SK-N-SH (cell line): ENCODE data around the gene CALCR. TPM values are rescaled to one million over a fixed set of nuclear protein-coding genes. Genes with fewer than 3 reads are reported as not detected.
A peak's percentile ranks its signal among the peaks of the same experiment; 100 is the strongest.

ENCODE experiments used
- CTCF ChIA-PET: fragments of 300-600, 350-600 bp; formaldehyde crosslinking; extraction: SDS; loops from one replicate; lab custom pipeline; 2021; lab: Yijun Ruan, JAX
- POLR2A ChIA-PET: fragments of 350-600 bp; sonication (Branson Sonifier 250); formaldehyde crosslinking; extraction: SDS; loops from one replicate; lab custom pipeline; 2020; ENCODE audit warnings: antibody characterized with exemption, inconsistent platforms; lab: Yijun Ruan, JAX
- DNase-seq: peaks from one replicate; pipeline ENCODE4 v3.0.0; 2012
- H2AFZ ChIP-seq: fragments of 200-600 bp; sonication (generic); 2 replicates; pipeline ENCODE4 v1.8.1; 2016; ENCODE audit warnings: antibody characterized with exemption, mild to moderate bottlenecking, low read depth
- H3F3A ChIP-seq: fragments of 200-600 bp; sonication (generic); replicated peaks from 2 replicates; pipeline ENCODE3; 2016; ENCODE audit warnings: antibody characterized with exemption, mild to moderate bottlenecking; ENCODE audit not compliant: insufficient read depth
- H3K27ac ChIP-seq, 2 experiments: fragments of 200-500 bp in 1 of 2; fragments of 200-600 bp in 1 of 2; sonication (Bioruptor generic) in 1 of 2; sonication (generic), shearing (Covaris generic) in 1 of 2; 2 replicates each; pipeline versions ENCODE4 v1.5.1 to v1.6.1; 2014 to 2016; ENCODE audit warnings: low read depth in 2 of 2, inconsistent platforms in 1 of 2, low read length in 1 of 2, mild to moderate bottlenecking in 1 of 2, mixed read lengths in 1 of 2
- H3K27me3 ChIP-seq: fragments of 200-600 bp; sonication (generic), shearing (Covaris generic); 2 replicates; pipeline ENCODE4 v1.6.1; 2016; ENCODE audit warnings: mixed run types; ENCODE audit not compliant: insufficient read depth
- H3K36me3 ChIP-seq, 2 experiments: fragments of 200-500 bp in 1 of 2; fragments of 200-600 bp in 1 of 2; sonication (Bioruptor generic) in 1 of 2; sonication (generic) in 1 of 2; replicated peaks in 1 of 2; 2 replicates each; pipeline versions ENCODE3 to v1.5.1; 2014 to 2016; ENCODE audit warnings: low read length in 1 of 2, mild to moderate bottlenecking in 1 of 2; ENCODE audit not compliant: insufficient read depth in 2 of 2, control insufficient read depth in 1 of 2
- H3K4me1 ChIP-seq, 2 experiments: fragments of 200-500 bp in 1 of 2; fragments of 200-600 bp in 1 of 2; sonication (Bioruptor generic) in 1 of 2; sonication (generic), shearing (Covaris generic) in 1 of 2; 2 replicates each; pipeline versions ENCODE4 v1.5.1 to v1.6.1; 2014 to 2016; ENCODE audit warnings: low read depth in 1 of 2, low read length in 1 of 2, mixed run types in 1 of 2; ENCODE audit not compliant: insufficient read depth in 2 of 2, control insufficient read depth in 1 of 2
- H3K4me2 ChIP-seq: fragments of 200-600 bp; sonication (generic), shearing (Covaris generic); 2 replicates; pipeline ENCODE4 v1.6.1; 2017; ENCODE audit warnings: mixed run types
- H3K4me3 ChIP-seq, 2 experiments: fragments of 200-500 bp in 1 of 2; fragments of 200-600 bp in 1 of 2; sonication (Bioruptor generic) in 1 of 2; sonication (generic), shearing (Covaris generic) in 1 of 2; 2 replicates each; pipeline versions ENCODE4 v1.5.1 to v1.8.1; 2014 to 2016; ENCODE audit warnings: low read depth in 2 of 2, inconsistent platforms in 1 of 2, low read length in 1 of 2, mild to moderate bottlenecking in 1 of 2, mixed read lengths in 1 of 2, moderate library complexity in 1 of 2
- H3K79me2 ChIP-seq: fragments of 200-600 bp; sonication (generic); 2 replicates; pipeline ENCODE4 v1.8.1; 2017; ENCODE audit warnings: mild to moderate bottlenecking; ENCODE audit not compliant: insufficient read depth
- H3K9ac ChIP-seq: fragments of 200-600 bp; sonication (generic); 2 replicates; pipeline ENCODE4 v1.6.1; 2017; ENCODE audit warnings: mixed run types
- H3K9me2 ChIP-seq: fragments of 200-600 bp; sonication (generic); 2 replicates; pipeline ENCODE4 v1.6.1; 2017; ENCODE audit warnings: mixed run types
- H3K9me3 ChIP-seq: fragments of 200-600 bp; sonication (generic); 2 replicates; pipeline ENCODE4 v1.6.1; 2017; ENCODE audit warnings: mixed run types, mild to moderate bottlenecking, moderate library complexity
- H4K20me1 ChIP-seq: fragments of 200-600 bp; sonication (generic); 2 replicates; pipeline ENCODE4 v1.6.1; 2017; ENCODE audit warnings: mild to moderate bottlenecking, mixed run types; ENCODE audit not compliant: insufficient read depth
- CHD2 ChIP-seq: fragments of 150-350 bp; IDR thresholded peaks from 2 replicates; pipeline ENCODE4 v1.6.1; 2018; ENCODE audit warnings: low read length; ENCODE audit not compliant: partially characterized antibody
- CTCF ChIP-seq: fragments of 200-600 bp; sonication (generic); IDR thresholded peaks from 2 replicates; pipeline ENCODE4 v1.6.1; 2017; ENCODE audit warnings: antibody characterized with exemption, mild to moderate bottlenecking, moderate library complexity
- ELF1 ChIP-seq: IDR thresholded peaks from 2 replicates; pipeline ENCODE4 v1.4.0; 2012
- EP300 ChIP-seq, 2 experiments: IDR thresholded peaks; 2 replicates each; pipeline versions ENCODE4 v1.4.0 to v1.6.1; 2012; ENCODE audit warnings: borderline replicate concordance in 1 of 2, low read depth in 1 of 2, low read length in 1 of 2
- FOSL2 ChIP-seq: IDR thresholded peaks from 2 replicates; pipeline ENCODE4 v1.4.0; 2012; ENCODE audit warnings: low read depth, mild to moderate bottlenecking, moderate library complexity, borderline replicate concordance
- FOXM1 ChIP-seq: IDR thresholded peaks from 2 replicates; pipeline ENCODE4 v1.4.0; 2012; ENCODE audit warnings: low read depth, mild to moderate bottlenecking
- GABPA ChIP-seq: IDR thresholded peaks from 2 replicates; pipeline ENCODE4 v1.4.0; 2012; ENCODE audit warnings: low read depth, mild to moderate bottlenecking
- GATA2 ChIP-seq: sonication (generic); formaldehyde crosslinking; IDR thresholded peaks from 2 replicates; pipeline ENCODE4 v1.5.0; 2020; ENCODE audit warnings: mild to moderate bottlenecking, missing genetic modification reagents
- MEF2A ChIP-seq: IDR thresholded peaks from 2 replicates; pipeline ENCODE4 v1.4.0; 2012; ENCODE audit warnings: low read depth, borderline replicate concordance
- NFIC ChIP-seq: IDR thresholded peaks from 2 replicates; pipeline ENCODE4 v1.4.0; 2012; ENCODE audit warnings: borderline replicate concordance
- POLR2AphosphoS5 ChIP-seq: IDR thresholded peaks from 2 replicates; pipeline ENCODE4 v1.6.1; 2012; ENCODE audit warnings: low read depth, low read length
- RCOR1 ChIP-seq: fragments of 150-350 bp; IDR thresholded peaks from 2 replicates; pipeline ENCODE4 v1.6.1; 2017; ENCODE audit warnings: antibody characterized with exemption, low read length
- RXRA ChIP-seq: IDR thresholded peaks from 2 replicates; pipeline ENCODE4 v1.4.0; 2012; ENCODE audit warnings: low read depth, mild to moderate bottlenecking, borderline replicate concordance
- TCF12 ChIP-seq: IDR thresholded peaks from 2 replicates; pipeline ENCODE4 v1.4.0; 2012
- USF1 ChIP-seq: IDR thresholded peaks from 2 replicates; pipeline ENCODE4 v1.4.0; 2012; ENCODE audit warnings: low read depth, borderline replicate concordance
- YY1 ChIP-seq: IDR thresholded peaks from 2 replicates; pipeline ENCODE4 v1.4.0; 2012; ENCODE audit warnings: low read depth, mild to moderate bottlenecking
- WGBS: methylation state at CpG from one replicate; pipeline ENCODE4 v1.1.6; 2017; ENCODE audit warnings: low lambda C conversion rate; 5-methylcytosine and 5-hydroxymethylcytosine counted together
- polyA plus RNA-seq, 3 experiments: library from polyadenylated mRNA; depleted of rRNA; stranded (reverse); fragments of >200 nt; gene quantifications; 2 replicates each; pipeline ENCODE4 v1.2.3, GENCODE V29; 2012
- TF ChIP-seq, protein P1 (sequence below): IDR thresholded peaks from 2 replicates; pipeline ENCODE4 v1.4.0; 2012; ENCODE audit warnings: low read depth, borderline replicate concordance
- TF ChIP-seq, protein P2 (sequence below): IDR thresholded peaks from 2 replicates; pipeline ENCODE4 v1.6.1; 2012; ENCODE audit warnings: mild to moderate bottlenecking, low read depth, low read length, moderate library complexity

Gene CALCR
- polyA plus RNA-seq, 1 of the 3 experiments (the other 2 are of a cell fraction), result 0.12 TPM

DNA sequence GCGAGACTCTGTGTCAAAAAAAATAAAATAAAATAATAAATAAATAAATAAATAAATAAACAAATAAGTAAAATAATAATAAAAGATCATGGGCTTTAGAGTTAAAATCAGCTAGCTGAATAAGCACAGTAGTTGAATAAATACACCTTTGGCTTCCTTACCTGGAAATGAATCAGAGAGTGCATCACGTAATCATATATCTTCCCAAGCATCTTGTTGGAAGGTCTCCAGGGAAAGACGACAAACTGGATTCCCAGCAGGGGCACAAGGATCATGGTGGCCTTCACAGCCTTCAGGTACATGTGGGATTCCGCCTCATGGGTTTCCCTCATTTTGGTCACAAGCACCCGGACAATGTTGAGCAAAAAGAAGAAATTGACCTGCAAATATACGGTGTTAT, 138.7 kb downstream of the CALCR start (continued):
- TF ChIP-seq CTCF (no peak), GATA2 (no peak), RCOR1 (no peak), FOXM1 (no peak), GABPA (no peak), YY1 (no peak), RXRA (no peak), USF1 (no peak), NFIC (no peak)
- TF ChIP-seq, protein P1, sequence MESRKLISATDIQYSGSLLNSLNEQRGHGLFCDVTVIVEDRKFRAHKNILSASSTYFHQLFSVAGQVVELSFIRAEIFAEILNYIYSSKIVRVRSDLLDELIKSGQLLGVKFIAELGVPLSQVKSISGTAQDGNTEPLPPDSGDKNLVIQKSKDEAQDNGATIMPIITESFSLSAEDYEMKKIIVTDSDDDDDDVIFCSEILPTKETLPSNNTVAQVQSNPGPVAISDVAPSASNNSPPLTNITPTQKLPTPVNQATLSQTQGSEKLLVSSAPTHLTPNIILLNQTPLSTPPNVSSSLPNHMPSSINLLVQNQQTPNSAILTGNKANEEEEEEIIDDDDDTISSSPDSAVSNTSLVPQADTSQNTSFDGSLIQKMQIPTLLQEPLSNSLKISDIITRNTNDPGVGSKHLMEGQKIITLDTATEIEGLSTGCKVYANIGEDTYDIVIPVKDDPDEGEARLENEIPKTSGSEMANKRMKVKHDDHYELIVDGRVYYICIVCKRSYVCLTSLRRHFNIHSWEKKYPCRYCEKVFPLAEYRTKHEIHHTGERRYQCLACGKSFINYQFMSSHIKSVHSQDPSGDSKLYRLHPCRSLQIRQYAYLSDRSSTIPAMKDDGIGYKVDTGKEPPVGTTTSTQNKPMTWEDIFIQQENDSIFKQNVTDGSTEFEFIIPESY, result no peak

DNA sequence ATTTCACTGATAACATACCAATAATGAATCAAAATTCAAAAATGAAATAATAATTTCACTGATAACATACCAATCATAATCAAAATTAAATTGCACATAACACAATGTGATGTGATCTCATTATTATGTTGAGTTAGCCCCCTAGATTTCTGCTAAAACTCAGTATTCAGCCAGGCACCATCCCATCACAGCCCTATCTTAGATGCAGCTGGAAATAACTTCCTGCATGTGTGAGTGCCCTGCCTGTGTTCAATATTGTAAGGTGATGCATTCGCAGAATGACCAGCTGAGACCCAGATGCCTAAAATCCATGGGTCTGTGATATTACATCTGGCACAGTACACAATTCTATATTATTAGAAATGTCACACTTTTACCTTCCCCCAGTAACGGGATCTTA, 142.4 kb downstream of the CALCR start:
- Histone ChIP-seq H3K4me1 (peaks cover 0 to 2% of the 10 kb centered on the region in 2 experiments; a peak in 2 of 4 replicates), H3K79me2 (no peaks in the 10 kb centered on the region), H3K9me3 (no peaks in the 10 kb centered on the region), H3K27me3 (no peaks in the 10 kb centered on the region), H3K27ac (no peak overlapping the region), H2AFZ (no peak overlapping the region), H3F3A (no peaks in the 10 kb centered on the region), H3K4me2 (no peak overlapping the region), H3K4me3 (no peak overlapping the region), H3K9ac (no peak overlapping the region), H4K20me1 (no peaks in the 10 kb centered on the region), H3K36me3 (no peaks in the 10 kb centered on the region), H3K9me2 (no peaks in the 10 kb centered on the region)
- CTCF ChIA-PET, result interaction anchor here (1.5 kb wide), 1 partner anchor 9 kb away, joined by 3 read pairs; no protein-coding TSS in a partner anchor
- no peak for TF ChIP-seq CHD2
- TF ChIP-seq MEF2A, result no peak
- TF ChIP-seq POLR2AphosphoS5, result no peak
- TF ChIP-seq FOSL2, result no peak
- TF ChIP-seq EP300 (IDR thresholded peaks at IDR 0.05; ENCODE audit: borderline replicate concordance in 1 of 2, low read depth in 1 of 2, low read length in 1 of 2), result peak in 1 of 2 experiments; percentile 51; a peak in 1 of 4 replicates
- no peak for TF ChIP-seq TCF12
- TF ChIP-seq ELF1, result no peak
- peak; percentile 6; the same call in 1 of the 2 replicates for TF ChIP-seq RCOR1
- TF ChIP-seq GATA2, result peak; percentile 24; the same call in 1 of the 2 replicates
- TF ChIP-seq, protein P2, sequence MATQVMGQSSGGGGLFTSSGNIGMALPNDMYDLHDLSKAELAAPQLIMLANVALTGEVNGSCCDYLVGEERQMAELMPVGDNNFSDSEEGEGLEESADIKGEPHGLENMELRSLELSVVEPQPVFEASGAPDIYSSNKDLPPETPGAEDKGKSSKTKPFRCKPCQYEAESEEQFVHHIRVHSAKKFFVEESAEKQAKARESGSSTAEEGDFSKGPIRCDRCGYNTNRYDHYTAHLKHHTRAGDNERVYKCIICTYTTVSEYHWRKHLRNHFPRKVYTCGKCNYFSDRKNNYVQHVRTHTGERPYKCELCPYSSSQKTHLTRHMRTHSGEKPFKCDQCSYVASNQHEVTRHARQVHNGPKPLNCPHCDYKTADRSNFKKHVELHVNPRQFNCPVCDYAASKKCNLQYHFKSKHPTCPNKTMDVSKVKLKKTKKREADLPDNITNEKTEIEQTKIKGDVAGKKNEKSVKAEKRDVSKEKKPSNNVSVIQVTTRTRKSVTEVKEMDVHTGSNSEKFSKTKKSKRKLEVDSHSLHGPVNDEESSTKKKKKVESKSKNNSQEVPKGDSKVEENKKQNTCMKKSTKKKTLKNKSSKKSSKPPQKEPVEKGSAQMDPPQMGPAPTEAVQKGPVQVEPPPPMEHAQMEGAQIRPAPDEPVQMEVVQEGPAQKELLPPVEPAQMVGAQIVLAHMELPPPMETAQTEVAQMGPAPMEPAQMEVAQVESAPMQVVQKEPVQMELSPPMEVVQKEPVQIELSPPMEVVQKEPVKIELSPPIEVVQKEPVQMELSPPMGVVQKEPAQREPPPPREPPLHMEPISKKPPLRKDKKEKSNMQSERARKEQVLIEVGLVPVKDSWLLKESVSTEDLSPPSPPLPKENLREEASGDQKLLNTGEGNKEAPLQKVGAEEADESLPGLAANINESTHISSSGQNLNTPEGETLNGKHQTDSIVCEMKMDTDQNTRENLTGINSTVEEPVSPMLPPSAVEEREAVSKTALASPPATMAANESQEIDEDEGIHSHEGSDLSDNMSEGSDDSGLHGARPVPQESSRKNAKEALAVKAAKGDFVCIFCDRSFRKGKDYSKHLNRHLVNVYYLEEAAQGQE, result no peak
- peak; percentile 38 for DNase-seq
- POLR2A ChIA-PET, result no interaction called here
- WGBS, result 16% methylated on average over 2 of the region's 2 CpGs
